Gastrocnemius medialis (tissue), 4 donors: Measurements from ENCODE around the gene RHBDL1. TPM values are rescaled to one million over a fixed set of nuclear protein-coding genes. Genes with fewer than 3 reads are reported as not detected.

Experiments
- ATAC-seq, 2 donors: fragments of 150-250 bp; one replicate each; pipeline ENCODE4 v1.9.1; 2016
- DNase-seq, 2 donors: peaks; one replicate each; pipeline ENCODE4 v3.0.0-alpha.2; 2019
- H3K27ac ChIP-seq, 4 donors: fragments of 200-600 bp; sonication (generic); 1 replicate in 1 of 4; 2 replicates in 3 of 4; pipeline ENCODE4 v1.5.1; 2016 to 2018; ENCODE audit warnings: mild to moderate bottlenecking in 2 of 4, moderate library complexity in 1 of 4
- H3K27me3 ChIP-seq, 3 donors: fragments of 200-600 bp; sonication (generic) in 2 of 3; 1 replicate in 1 of 3; 2 replicates in 2 of 3; pipeline versions ENCODE4 v1.5.1 to v1.6.0; 2016 to 2019; ENCODE audit warnings: mild to moderate bottlenecking in 1 of 3, moderate library complexity in 1 of 3
- H3K36me3 ChIP-seq, 2 donors: fragments of 200-600 bp; sonication (generic) in 1 of 2; one replicate each; pipeline ENCODE4 v1.5.1; 2017 to 2018
- H3K4me1 ChIP-seq, 2 donors: fragments of 200-600 bp; sonication (generic) in 1 of 2; one replicate each; pipeline ENCODE4 v1.5.1; 2016 to 2017; ENCODE audit warnings: mild to moderate bottlenecking in 2 of 2
- H3K4me3 ChIP-seq, 4 donors: fragments of 200-600 bp; sonication (generic) in 3 of 4; 1 replicate in 1 of 4; 2 replicates in 3 of 4; pipeline ENCODE4 v1.5.1; 2016 to 2019; ENCODE audit warnings: mild to moderate bottlenecking in 2 of 4
- H3K9me3 ChIP-seq, 3 donors: fragments of 200-600 bp; sonication (generic) in 2 of 3; 1 replicate in 1 of 3; 2 replicates in 2 of 3; pipeline ENCODE4 v1.5.1; 2016 to 2019
- CTCF ChIP-seq, 5 experiments: fragments of 450-650 bp in 3 of 5; fragments of 200-600 bp in 2 of 5; sonication (generic) in 2 of 5; IDR thresholded peaks in 4 of 5; conservative IDR thresholded peaks in 1 of 5; 1 replicate in 4 of 5; 2 replicates in 1 of 5; pipeline ENCODE4 v1.5.1; 2016 to 2019; ENCODE audit warnings: antibody characterized with exemption in 5 of 5, mild to moderate bottlenecking in 3 of 5, moderate library complexity in 3 of 5
- POLR2A ChIP-seq, 2 donors: fragments of 450-650 bp; IDR thresholded peaks; one replicate each; pipeline ENCODE4 v1.6.1; 2017; ENCODE audit warnings: antibody characterized with exemption in 2 of 2, mild to moderate bottlenecking in 2 of 2, moderate library complexity in 2 of 2
- in situ Hi-C, 4 donors: fragments of 200-750 bp; cut with MboI; loops; one replicate each; pipeline versions ENCODE4 v1.15.0 to v1.8.0; 2017; ENCODE audit warnings: low sequenced_read_pairs in 4 of 4
- intact Hi-C: fragments of 100-400 bp; cut with DNase I; formaldehyde crosslinking; loops from one replicate; pipeline ENCODE4 v1.15.1; 2023; ENCODE audit warnings: low total_unique reads
- total RNA-seq, 4 donors: library from RNA; depleted of rRNA; stranded (reverse); fragments of >200 nt; gene quantifications; one replicate each; pipeline versions ENCODE4 v1.1.0 to v1.2.3, GENCODE V29; 2016

Gene RHBDL1
- total RNA-seq, 4 donors from 2014 or later, result 0.31 TPM; not detected in 3

DNA sequence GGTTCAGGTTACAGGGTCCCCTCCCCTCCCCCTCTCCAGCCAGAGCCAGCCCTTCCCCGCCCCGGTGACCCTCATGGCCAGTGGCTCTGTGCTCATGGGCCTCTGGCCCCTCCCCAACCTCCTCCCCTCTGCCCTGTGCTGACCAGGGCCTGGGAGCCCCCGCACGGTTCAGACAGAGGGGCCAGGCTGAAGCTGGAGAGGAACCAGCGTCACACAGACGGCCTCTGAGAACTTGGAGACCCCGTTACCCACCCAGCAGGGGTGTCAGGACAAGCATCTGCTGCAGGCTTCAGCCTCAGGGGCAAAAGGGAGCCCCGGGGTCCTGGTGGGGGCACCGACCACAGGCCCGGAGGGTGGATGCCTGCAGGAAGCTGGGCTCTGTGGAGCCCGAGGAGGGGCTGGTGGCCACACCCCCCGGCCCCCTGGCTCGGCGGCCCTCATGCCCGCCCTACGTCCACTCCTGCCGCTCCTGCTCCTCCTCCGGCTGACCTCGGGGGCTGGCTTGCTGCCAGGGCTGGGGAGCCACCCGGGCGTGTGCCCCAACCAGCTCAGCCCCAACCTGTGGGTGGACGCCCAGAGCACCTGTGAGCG, 44.6 kb upstream of the RHBDL1 start, which contains the start of gene WFIKKN1:
WFIKKN1 (plus strand) TSS at position 171 of the 591 bp plus-strand sequence; CDS start at position 440, 269 bp downstream.
- ATAC-seq, result no peak
- Histone ChIP-seq H3K27me3 (no peaks in the 10 kb centered on the region), H3K4me1 (peaks cover 16 to 21% of the 10 kb centered on the region in 2 donors), H3K36me3 (peaks cover 0 to 14% of the 10 kb centered on the region in 2 donors), H3K9me3 (no peaks in the 10 kb centered on the region), H3K27ac (peak within 1 kb of the TSS in 3 of 4 donors; percentile 7 to 36 (median 27)), H3K4me3 (no peak within 1 kb of the TSS)
- intact Hi-C loops (no loop called here), in situ Hi-C loops (no loop called here)
- no peak for TF ChIP-seq CTCF (IDR thresholded peaks at IDR 0.05 in 4 of 5, conservative IDR thresholded peaks at IDR 0.05 in 1 of 5)
- TF ChIP-seq POLR2A (IDR thresholded peaks at IDR 0.05), result no peak
- no peak for DNase-seq

GRCh38 chr16:631808-632358, 43.6 kb upstream of the RHBDL1 start:
- no peaks in the 10 kb centered on the region for H3K9me3 ChIP-seq

DNA sequence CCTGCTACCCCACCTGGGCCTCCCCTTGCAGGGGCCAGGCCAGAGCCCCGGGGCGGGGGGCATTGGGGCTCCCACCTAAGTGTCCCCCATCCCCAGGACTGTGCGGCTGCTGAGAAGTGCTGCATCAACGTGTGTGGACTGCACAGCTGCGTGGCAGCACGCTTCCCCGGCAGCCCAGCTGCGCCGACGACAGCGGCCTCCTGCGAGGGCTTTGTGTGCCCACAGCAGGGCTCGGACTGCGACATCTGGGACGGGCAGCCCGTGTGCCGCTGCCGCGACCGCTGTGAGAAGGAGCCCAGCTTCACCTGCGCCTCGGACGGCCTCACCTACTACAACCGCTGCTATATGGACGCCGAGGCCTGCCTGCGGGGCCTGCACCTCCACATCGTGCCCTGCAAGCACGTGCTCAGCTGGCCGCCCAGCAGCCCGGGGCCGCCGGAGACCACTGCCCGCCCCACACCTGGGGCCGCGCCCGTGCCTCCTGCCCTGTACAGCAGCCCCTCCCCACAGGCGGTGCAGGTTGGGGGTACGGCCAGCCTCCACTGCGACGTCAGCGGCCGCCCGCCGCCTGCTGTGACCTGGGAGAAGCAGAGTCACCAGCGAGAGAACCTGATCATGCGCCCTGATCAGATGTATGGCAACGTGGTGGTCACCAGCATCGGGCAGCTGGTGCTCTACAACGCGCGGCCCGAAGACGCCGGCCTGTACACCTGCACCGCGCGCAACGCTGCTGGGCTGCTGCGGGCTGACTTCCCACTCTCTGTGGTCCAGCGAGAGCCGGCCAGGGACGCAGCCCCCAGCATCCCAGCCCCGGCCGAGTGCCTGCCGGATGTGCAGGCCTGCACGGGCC, 42.8 kb upstream of the RHBDL1 start:
- in situ Hi-C loops, result no loop called here
- no peak for DNase-seq
- H3K36me3 ChIP-seq, result peaks cover 0 to 8% of the 10 kb centered on the region in 2 donors
- no peak overlapping the region for H3K4me3 ChIP-seq
- no peak overlapping the region for H3K27ac ChIP-seq
- no peaks in the 10 kb centered on the region for H3K27me3 ChIP-seq
- ATAC-seq, result no peak
- no peaks in the 10 kb centered on the region for H3K9me3 ChIP-seq
- H3K4me1 ChIP-seq, result peaks cover 20 to 22% of the 10 kb centered on the region in 2 donors
- intact Hi-C loops, result no loop called here
- TF ChIP-seq CTCF (IDR thresholded peaks at IDR 0.05 in 4 of 5, conservative IDR thresholded peaks at IDR 0.05 in 1 of 5) (no peak), POLR2A (IDR thresholded peaks at IDR 0.05) (no peak)

More at GRCh38 chr16:631808-632358, 43.6 kb upstream of the RHBDL1 start:
- peaks cover 0 to 8% of the 10 kb centered on the region in 2 donors for H3K36me3 ChIP-seq
- ATAC-seq (no peak), DNase-seq (no peak)
- H3K4me1 ChIP-seq, result peaks cover 16 to 22% of the 10 kb centered on the region in 2 donors
- H3K27me3 ChIP-seq, result no peaks in the 10 kb centered on the region
- intact Hi-C loops (no loop called here), in situ Hi-C loops (no loop called here)
- H3K4me3 ChIP-seq, result no peak overlapping the region
- H3K27ac ChIP-seq, result no peak overlapping the region
- TF ChIP-seq POLR2A (IDR thresholded peaks at IDR 0.05) (no peak), CTCF (IDR thresholded peaks at IDR 0.05 in 4 of 5, conservative IDR thresholded peaks at IDR 0.05 in 1 of 5) (no peak)

- no peak overlapping the region for H3K27ac ChIP-seq
- no peak for ATAC-seq
- DNase-seq, result no peak
- H3K36me3 ChIP-seq, result peaks cover 0 to 8% of the 10 kb centered on the region in 2 donors
- intact Hi-C loops (no loop called here), in situ Hi-C loops (no loop called here)
- TF ChIP-seq POLR2A (IDR thresholded peaks at IDR 0.05) (no peak), CTCF (IDR thresholded peaks at IDR 0.05 in 4 of 5, conservative IDR thresholded peaks at IDR 0.05 in 1 of 5) (no peak)
- peaks cover 23 to 28% of the 10 kb centered on the region in 2 donors for H3K4me1 ChIP-seq
- no peaks in the 10 kb centered on the region for H3K9me3 ChIP-seq
- H3K4me3 ChIP-seq, result no peak overlapping the region
- H3K27me3 ChIP-seq, result no peaks in the 10 kb centered on the region
These were observed 42.0 kb upstream of the RHBDL1 start for GRCh38 chr16:633336-634050.
